ENCODE data around the gene MGST2. TPM values are rescaled to one million over a fixed set of nuclear protein-coding genes. Genes with fewer than 3 reads are reported as not detected.
"Not testable (repeated sequence)": the region's sequence is repeated elsewhere in the genome, so short reads cannot be mapped to it uniquely, and the experiment has no call there.

MGST2 gene
- total RNA-seq, 8 experiments from 2014 or later, result 4.9 to 44.0 (median 9.1) TPM

DNA sequence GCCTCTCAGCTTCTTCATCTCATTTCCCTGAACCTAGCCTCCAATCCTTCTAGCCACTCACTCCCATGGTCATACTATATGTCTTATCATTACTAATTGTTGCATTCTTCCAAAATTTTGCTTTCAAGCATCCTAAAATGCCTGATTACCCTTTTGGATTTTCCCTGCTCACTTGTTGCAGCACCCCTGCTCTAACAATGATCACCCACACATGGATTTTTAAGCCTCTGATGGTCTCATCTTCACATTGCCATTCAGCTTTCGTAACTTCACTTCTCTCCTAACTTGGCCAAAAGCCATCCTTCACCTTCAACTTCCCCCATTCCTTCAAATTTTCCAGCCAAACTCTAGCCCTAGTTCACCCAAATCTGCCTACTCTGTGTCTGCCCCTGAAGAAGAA, 33.8 kb upstream of the MGST2 start:
- Histone ChIP-seq H3K27ac (no peak overlapping the region), H3K4me1 (replicated peaks in 1 of 2) (peaks cover 5 to 14% of the 10 kb centered on the region in 2 donors), H3K4me3 (no peak overlapping the region)
- WGBS, 10 experiments, result 75 to 100% (median 86%) methylated on average over 1 of the region's 1 CpG; no CpG with 5 or more reads in 1 of the 10 experiments
- in situ Hi-C loops (cut with MboI; ENCODE audit: low pct_unique_long_range_greater_than_20kb in 2 of 9, low sequenced_read_pairs in 9 of 9, unreplicated experiment in 9 of 9), result no loop called here
- ATAC-seq (replicated peaks in 6 of 8), result no peak

DNA sequence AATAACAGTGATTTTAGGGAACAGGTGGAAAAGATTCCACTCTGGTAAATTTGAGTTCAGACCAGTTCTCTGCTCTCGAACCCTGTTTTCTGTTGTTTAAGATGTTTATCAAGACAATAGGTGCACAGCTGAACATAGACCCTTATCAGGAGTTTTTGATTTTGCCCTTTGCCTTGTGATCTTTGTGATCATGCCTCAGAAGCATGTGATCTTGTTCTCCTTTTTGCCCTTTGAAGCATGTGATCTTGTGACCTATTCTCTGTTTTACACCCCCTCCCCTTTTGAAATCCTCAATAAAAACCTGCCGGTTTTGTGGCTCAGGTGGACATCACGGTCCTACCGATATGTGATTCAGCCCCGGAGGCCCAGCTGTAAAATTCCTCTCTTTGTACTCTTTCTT, 32.9 kb upstream of the MGST2 start:
- H3K4me1 ChIP-seq (replicated peaks in 1 of 2), result peaks cover 5 to 11% of the 10 kb centered on the region in 2 donors
- H3K27ac ChIP-seq; H3K4me3 ChIP-seq; in situ Hi-C loops (cut with MboI; ENCODE audit: low pct_unique_long_range_greater_than_20kb in 2 of 9, low sequenced_read_pairs in 9 of 9, unreplicated experiment in 9 of 9); ATAC-seq (replicated peaks in 6 of 8): not testable (repeated sequence)
- 30 to 100% (median 86%) methylated on average over 1 to 5 of the region's 5 CpGs for WGBS, 10 experiments

DNA sequence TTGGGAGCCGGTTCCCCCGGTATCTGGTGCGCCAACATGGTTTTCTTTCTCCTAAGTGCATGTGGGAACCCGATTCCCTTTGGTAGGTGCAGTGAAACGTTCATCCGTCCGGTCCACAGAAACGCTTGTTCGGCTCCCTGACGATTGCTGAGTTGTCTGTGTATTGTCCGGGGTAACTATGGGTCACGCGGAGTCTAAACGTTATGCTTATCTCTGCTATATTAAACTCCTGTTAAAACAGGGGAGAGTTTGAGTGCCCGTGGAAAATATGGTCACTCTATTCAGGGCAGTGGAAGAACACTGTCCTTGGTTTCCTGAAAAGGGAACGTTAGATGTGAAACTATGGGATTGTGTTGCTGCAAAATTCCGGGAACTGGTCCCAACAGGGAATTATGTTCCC, 32.4 kb upstream of the MGST2 start:
- Histone ChIP-seq H3K4me3 (no peak overlapping the region), H3K27ac (no peak overlapping the region), H3K4me1 (replicated peaks in 1 of 2) (peaks cover 3 to 6% of the 10 kb centered on the region in 2 donors)
- WGBS, 10 experiments, result 52 to 100% (median 86%) methylated on average over 2 to 14 of the region's 17 CpGs; no CpG with 5 or more reads in 2 of the 10 experiments
- in situ Hi-C loops (cut with MboI; ENCODE audit: low pct_unique_long_range_greater_than_20kb in 2 of 9, low sequenced_read_pairs in 9 of 9, unreplicated experiment in 9 of 9), result no loop called here
- no peak for ATAC-seq (replicated peaks in 6 of 8)

DNA sequence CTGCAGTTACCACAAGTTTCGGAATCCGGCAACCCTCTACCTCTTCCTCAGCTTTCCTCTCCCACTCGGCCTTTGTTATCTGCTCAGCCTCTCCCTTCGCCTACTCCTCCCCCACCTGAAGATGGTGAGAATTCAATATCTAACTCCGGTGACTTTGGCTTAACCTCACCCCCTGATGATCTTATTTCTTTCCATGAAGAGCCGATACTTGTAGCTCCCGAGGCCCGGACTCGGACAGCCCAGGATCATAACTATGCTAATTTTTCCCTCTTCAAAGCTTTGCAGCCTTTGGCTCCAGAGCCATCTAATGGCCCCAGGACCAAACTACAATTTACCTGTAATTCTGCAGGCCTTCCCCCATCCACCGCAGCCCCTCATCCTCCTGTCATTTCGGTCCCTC, 32.0 kb upstream of the MGST2 start:
- H3K27ac ChIP-seq, result no peak overlapping the region
- 6 to 80% (median 47%) methylated on average over 1 to 10 of the region's 11 CpGs; no CpG with 5 or more reads in 1 of the 10 experiments for WGBS, 10 experiments
- in situ Hi-C loops (cut with MboI; ENCODE audit: low pct_unique_long_range_greater_than_20kb in 2 of 9, low sequenced_read_pairs in 9 of 9, unreplicated experiment in 9 of 9), result no loop called here
- no peak overlapping the region for H3K4me3 ChIP-seq
- peaks cover 0 to 1% of the 10 kb centered on the region in 2 donors for H3K4me1 ChIP-seq (replicated peaks in 1 of 2)
- peak; percentile 51 to 91 (median 66) for ATAC-seq (replicated peaks in 6 of 8)

DNA sequence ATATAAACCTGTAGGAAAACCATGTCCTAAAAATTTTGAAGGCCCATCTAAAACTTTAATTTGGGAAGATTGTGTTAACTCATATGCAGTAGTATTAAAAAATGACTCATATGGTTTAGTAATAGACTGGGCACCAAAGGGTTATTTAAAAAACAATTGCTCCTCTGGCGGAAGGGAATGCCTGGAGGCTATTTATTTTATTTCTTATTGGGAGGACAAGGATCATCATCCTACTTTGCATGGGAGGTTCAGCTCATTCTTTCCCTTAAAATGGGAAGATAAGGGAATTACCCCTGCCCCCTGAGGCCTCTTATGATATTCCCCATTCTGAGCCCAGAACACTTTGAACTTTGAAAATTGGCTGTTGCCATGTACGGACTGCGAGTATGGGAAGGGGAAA, 29.7 kb upstream of the MGST2 start:
- ATAC-seq (replicated peaks in 6 of 8), result no peak
- Histone ChIP-seq H3K4me1 (replicated peaks in 1 of 2) (no peaks in the 10 kb centered on the region), H3K4me3 (no peak overlapping the region), H3K27ac (no peak overlapping the region)
- in situ Hi-C loops (cut with MboI; ENCODE audit: low pct_unique_long_range_greater_than_20kb in 2 of 9, low sequenced_read_pairs in 9 of 9, unreplicated experiment in 9 of 9), result no loop called here
- 0 to 100% (median 89%) methylated on average over 1 to 3 of the region's 3 CpGs; no CpG with 5 or more reads in 3 of the 10 experiments for WGBS, 10 experiments

DNA sequence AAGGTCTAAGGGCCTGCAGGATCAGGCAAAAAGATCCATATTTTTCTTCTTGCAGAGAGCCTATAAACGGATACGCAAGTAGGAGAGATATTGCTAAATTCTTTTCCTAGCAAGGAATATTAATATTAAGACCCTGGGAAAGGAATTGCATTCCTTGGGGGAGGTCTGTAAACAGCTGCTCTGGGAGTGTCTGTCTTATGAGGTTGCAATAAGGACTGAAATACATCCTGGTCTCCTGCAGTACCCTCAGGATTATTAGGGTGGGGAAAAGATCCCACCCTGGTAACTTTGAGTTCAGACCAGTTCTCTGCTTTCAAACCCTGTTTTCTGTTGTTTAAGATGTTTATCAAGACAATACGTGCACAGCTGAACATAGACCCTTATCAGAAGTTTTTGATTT, 27.3 kb upstream of the MGST2 start:
- in situ Hi-C loops (cut with MboI; ENCODE audit: low pct_unique_long_range_greater_than_20kb in 2 of 9, low sequenced_read_pairs in 9 of 9, unreplicated experiment in 9 of 9); H3K4me3 ChIP-seq; H3K27ac ChIP-seq; H3K4me1 ChIP-seq (replicated peaks in 1 of 2); ATAC-seq (replicated peaks in 6 of 8): not testable (repeated sequence)
- WGBS, 10 experiments, result 57 to 86% (median 76%) methylated on average over 1 to 3 of the region's 3 CpGs; no CpG with 5 or more reads in 1 of the 10 experiments

DNA sequence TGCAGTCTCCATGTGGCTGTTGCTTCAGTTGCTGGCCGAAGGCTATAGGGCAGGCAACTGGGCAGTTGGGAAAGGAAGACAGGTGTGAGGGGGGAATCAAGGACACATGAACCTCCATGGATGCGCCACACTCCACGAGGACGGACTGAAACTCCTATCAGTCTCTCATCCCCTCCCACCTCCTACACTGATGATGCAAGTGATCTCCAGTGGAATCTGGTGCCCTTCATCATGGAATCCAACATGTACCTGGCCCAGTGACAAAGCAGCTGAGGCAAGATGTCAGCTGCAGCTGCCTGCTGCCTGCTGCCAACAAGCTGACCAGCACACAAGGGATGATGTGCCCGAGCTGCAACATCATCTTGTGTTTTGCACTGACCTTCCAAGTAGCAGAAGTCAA, 26.0 kb upstream of the MGST2 start:
- 67 to 100% (median 80%) methylated on average over 1 to 4 of the region's 5 CpGs; no CpG with 5 or more reads in 3 of the 10 experiments for WGBS, 10 experiments
- no peaks in the 10 kb centered on the region for H3K4me1 ChIP-seq (replicated peaks in 1 of 2)
- in situ Hi-C loops (cut with MboI; ENCODE audit: low pct_unique_long_range_greater_than_20kb in 2 of 9, low sequenced_read_pairs in 9 of 9, unreplicated experiment in 9 of 9), result no loop called here
- no peak for ATAC-seq (replicated peaks in 6 of 8)
- no peak overlapping the region for H3K27ac ChIP-seq
- no peak overlapping the region for H3K4me3 ChIP-seq

DNA sequence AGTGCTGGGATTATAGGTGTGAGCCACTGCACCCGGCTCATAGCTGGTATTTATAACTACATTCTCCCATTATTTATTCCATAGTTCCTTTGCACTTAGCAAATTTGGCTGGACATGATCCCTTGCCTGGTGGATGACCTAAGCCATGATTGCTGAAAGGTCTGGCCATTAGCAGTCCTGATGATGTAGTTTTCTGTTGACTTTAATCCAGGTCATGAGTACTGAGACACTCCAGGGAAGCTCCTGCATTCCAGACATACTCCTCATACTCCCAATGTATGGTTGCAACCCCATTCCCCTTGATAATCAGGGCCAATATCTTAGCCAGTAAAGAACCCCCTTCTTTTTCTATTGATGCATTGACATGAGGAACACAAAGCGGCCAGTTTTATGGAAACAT, 24.4 kb upstream of the MGST2 start:
- no peak overlapping the region for H3K4me3 ChIP-seq
- H3K27ac ChIP-seq, result no peak overlapping the region
- peak in 2 of 8 experiments; percentile 42 to 72 for ATAC-seq (replicated peaks in 6 of 8)
- WGBS, 10 experiments, result 50 to 100% (median 93%) methylated on average over 1 of the region's 2 CpGs; no CpG with 5 or more reads in 4 of the 10 experiments
- no peaks in the 10 kb centered on the region for H3K4me1 ChIP-seq (replicated peaks in 1 of 2)
- in situ Hi-C loops (cut with MboI; ENCODE audit: low pct_unique_long_range_greater_than_20kb in 2 of 9, low sequenced_read_pairs in 9 of 9, unreplicated experiment in 9 of 9), result no loop called here

DNA sequence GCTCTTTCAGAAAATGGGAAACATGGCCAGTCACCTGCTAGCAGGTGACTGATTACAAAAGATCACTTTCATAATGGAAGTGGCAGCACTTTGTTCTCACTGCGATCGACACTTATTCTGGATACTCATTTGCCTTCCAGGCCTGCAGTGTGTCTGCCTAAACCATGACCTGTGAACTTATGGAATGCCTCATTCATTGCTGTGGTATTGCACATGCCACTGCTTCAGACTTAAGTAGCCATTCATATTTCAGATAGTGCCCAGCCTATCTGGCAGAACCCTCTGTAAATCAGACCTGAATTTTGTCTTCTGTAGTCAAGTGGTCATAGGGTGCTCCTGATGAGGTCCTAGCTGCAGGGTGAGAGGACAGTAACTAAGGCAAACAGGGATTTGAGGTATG, 23.3 kb upstream of the MGST2 start:
- H3K4me3 ChIP-seq, result no peak overlapping the region
- no peak for ATAC-seq (replicated peaks in 6 of 8)
- in situ Hi-C loops (cut with MboI; ENCODE audit: low pct_unique_long_range_greater_than_20kb in 2 of 9, low sequenced_read_pairs in 9 of 9, unreplicated experiment in 9 of 9), result no loop called here
- H3K4me1 ChIP-seq (replicated peaks in 1 of 2), result no peaks in the 10 kb centered on the region
- no peak overlapping the region for H3K27ac ChIP-seq
- 47 to 100% (median 90%) methylated on average over 1 to 2 of the region's 2 CpGs; no CpG with 5 or more reads in 5 of the 10 experiments for WGBS, 10 experiments

DNA sequence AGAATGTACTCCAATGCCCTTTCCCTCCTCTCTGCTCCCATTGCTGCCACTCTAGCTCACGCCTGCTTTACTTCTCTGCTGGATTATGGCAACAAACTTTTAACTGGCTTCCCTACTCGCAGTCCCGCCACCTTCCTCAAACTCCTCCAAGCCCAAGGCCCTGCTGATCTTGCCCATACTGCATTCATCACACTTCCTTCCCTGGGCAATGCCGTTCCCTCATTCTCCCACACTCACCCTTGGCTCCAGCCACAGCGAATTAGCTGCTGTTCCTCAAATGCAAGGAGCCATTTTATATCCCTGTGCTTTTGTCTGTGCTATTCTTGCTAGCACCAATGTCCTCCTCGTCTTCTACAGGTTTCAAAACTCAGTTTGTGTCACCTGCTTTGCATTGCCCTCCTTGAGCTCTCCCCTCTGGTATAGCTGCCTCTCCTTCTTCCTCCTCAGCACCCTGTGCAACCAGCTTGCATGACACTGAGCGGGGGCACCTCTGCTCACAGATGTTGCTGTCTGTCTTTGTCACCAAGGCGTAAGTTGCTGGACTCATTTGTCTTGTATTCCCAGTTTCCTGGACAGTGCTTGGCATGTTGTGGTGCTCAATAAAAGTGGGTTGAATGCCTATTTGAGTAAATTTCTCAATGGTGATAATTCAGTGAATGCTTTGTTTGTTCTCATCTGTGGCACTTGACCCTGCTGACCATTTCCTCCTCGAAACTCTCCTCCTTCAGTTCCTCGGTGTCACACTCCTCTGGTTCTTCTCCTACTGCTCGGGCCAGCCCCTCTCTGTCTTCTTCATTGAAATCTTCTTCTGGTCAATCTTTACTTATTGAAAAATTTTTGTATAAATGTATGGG, 22.4 kb upstream of the MGST2 start:
- Histone ChIP-seq H3K4me3 (no peak overlapping the region), H3K4me1 (replicated peaks in 1 of 2) (no peaks in the 10 kb centered on the region), H3K27ac (no peak overlapping the region)
- in situ Hi-C loops (cut with MboI; ENCODE audit: low pct_unique_long_range_greater_than_20kb in 2 of 9, low sequenced_read_pairs in 9 of 9, unreplicated experiment in 9 of 9), result no loop called here
- WGBS, 10 experiments, result 20 to 92% (median 84%) methylated on average over 1 to 8 of the region's 11 CpGs
- no peak for ATAC-seq (replicated peaks in 6 of 8)

DNA sequence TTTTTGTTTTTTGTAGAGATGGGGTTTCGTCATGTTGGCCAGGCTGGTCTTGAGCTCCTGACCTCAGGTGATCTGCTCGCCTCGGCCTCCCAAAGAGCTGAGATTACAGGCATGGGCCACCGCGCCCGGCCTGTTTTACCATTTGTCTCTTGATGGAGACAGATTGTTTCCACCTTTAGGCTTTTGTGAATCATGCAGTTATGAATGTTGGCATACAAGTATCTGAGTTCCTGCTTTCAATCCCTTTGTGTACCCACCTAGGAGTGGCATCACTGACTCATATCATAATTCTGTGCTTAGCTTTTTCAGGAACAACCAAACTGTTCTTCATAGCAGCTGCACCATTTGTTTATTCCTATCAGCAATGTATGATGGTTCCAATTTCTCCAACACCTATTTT, 20.2 kb upstream of the MGST2 start:
- Histone ChIP-seq H3K4me1 (replicated peaks in 1 of 2) (no peaks in the 10 kb centered on the region), H3K27ac (no peak overlapping the region), H3K4me3 (no peak overlapping the region)
- in situ Hi-C loops (cut with MboI; ENCODE audit: low pct_unique_long_range_greater_than_20kb in 2 of 9, low sequenced_read_pairs in 9 of 9, unreplicated experiment in 9 of 9), result no loop called here
- WGBS, 10 experiments, result 77 to 100% (median 96%) methylated on average over 1 to 6 of the region's 6 CpGs; no CpG with 5 or more reads in 3 of the 10 experiments
- ATAC-seq (replicated peaks in 6 of 8), result no peak

DNA sequence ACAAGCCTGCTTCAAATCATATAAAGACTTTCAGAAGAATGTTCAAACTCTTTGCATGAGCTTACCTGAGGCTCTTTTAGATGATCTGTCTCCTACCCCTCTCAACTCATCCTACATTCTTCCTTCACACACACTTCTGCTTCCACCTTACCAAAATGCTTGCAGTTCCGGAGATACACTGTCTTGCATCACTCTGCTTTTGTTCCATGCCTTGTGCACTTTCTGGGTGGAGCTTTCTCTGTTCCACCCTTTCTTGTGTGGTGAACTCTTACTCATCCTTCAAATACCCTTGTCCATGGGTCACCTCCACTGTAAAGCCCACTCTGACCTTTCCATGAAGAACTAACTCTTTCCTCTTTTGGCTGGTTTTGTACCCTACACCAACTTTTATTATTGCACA, 18.4 kb upstream of the MGST2 start:
- 50 to 86% methylated on average over 1 of the region's 1 CpG; no CpG with 5 or more reads in 8 of the 10 experiments for WGBS, 10 experiments
- ATAC-seq (replicated peaks in 6 of 8), result no peak
- H3K4me1 ChIP-seq (replicated peaks in 1 of 2), result peaks cover 0 to 6% of the 10 kb centered on the region in 2 donors
- H3K4me3 ChIP-seq, result no peak overlapping the region
- H3K27ac ChIP-seq, result no peak overlapping the region
- in situ Hi-C loops (cut with MboI; ENCODE audit: low pct_unique_long_range_greater_than_20kb in 2 of 9, low sequenced_read_pairs in 9 of 9, unreplicated experiment in 9 of 9), result no loop called here

DNA sequence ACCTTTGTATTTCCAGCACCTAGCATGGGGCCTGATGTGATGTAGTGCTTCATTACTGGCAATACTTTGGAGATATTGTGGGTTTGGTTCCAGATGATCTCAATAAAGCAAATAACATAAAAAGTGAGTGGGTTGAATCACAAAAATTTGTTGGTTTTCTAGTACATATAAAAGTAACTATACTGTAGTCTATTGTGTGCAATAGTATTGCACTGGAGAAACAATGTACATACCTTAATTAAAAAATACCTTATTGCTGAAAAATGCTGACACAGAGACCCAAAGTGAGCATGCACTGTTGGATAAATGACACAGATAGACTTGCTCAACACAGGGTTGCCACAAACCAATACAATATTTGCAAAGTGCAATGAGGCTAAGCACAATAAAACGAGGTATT, 17.7 kb upstream of the MGST2 start:
- in situ Hi-C loops (cut with MboI; ENCODE audit: low pct_unique_long_range_greater_than_20kb in 2 of 9, low sequenced_read_pairs in 9 of 9, unreplicated experiment in 9 of 9), result no loop called here
- WGBS, 10 experiments, result 0 to 100% (median 78%) methylated on average over 1 of the region's 1 CpG; no CpG with 5 or more reads in 2 of the 10 experiments
- H3K27ac ChIP-seq, result no peak overlapping the region
- H3K4me1 ChIP-seq (replicated peaks in 1 of 2), result peaks cover 0 to 6% of the 10 kb centered on the region in 2 donors
- ATAC-seq (replicated peaks in 6 of 8), result no peak
- no peak overlapping the region for H3K4me3 ChIP-seq

All from motor neuron (in vitro differentiated cells).